Neural cell (in vitro differentiated cells): Measurements from ENCODE around the gene RHOC. TPM values are rescaled to one million over a fixed set of nuclear protein-coding genes. Genes with fewer than 3 reads are reported as not detected.

Experiments
- H2AFZ ChIP-seq: fragments of 200-600, 300-800 bp; sonication (generic), shearing (Covaris generic); 2 replicates; pipeline ENCODE4 v1.6.0; 2014; ENCODE audit warnings: low read depth, mild to moderate bottlenecking, antibody characterized with exemption, low read length, moderate library complexity
- H3F3A ChIP-seq: fragments of 200-600 bp; shearing (Covaris generic); 2 replicates; pipeline ENCODE4 v1.6.1; 2016; ENCODE audit warnings: mild to moderate bottlenecking, moderate library complexity, mixed read lengths, antibody characterized with exemption, low read length; ENCODE audit not compliant: insufficient read depth, poor library complexity, severe bottlenecking
- H3K27ac ChIP-seq: fragments of 200-600, 300-800 bp; sonication (generic), shearing (Covaris generic); 2 replicates; pipeline ENCODE4 v1.5.1; 2014; ENCODE audit warnings: mild to moderate bottlenecking, low read length, moderate library complexity
- H3K27me3 ChIP-seq: fragments of 300-800, 200-600 bp; sonication (generic), shearing (Covaris generic); 2 replicates; pipeline ENCODE4 v1.6.0; 2014; ENCODE audit warnings: mild to moderate bottlenecking, low read depth, low read length, moderate library complexity; ENCODE audit not compliant: insufficient read depth
- H3K36me3 ChIP-seq: fragments of 300-800, 200-600 bp; sonication (generic), shearing (Covaris generic); 2 replicates; pipeline ENCODE4 v1.5.1; 2014; ENCODE audit warnings: mild to moderate bottlenecking, antibody characterized with exemption, low read length, moderate library complexity; ENCODE audit not compliant: insufficient read depth
- H3K4me2 ChIP-seq: fragments of 300-800, 200-600 bp; sonication (generic), shearing (Covaris generic); 2 replicates; pipeline ENCODE4 v1.6.0; 2014; ENCODE audit warnings: mild to moderate bottlenecking, low read length
- H3K4me3 ChIP-seq: fragments of 300-800, 200-600 bp; sonication (generic), shearing (Covaris generic); 2 replicates; pipeline ENCODE4 v1.5.1; 2014; ENCODE audit warnings: mild to moderate bottlenecking, low read length, moderate library complexity
- H3K79me2 ChIP-seq: fragments of 200-600 bp; shearing (Covaris generic); replicated peaks from 2 replicates; pipeline ENCODE4 v1.6.0; 2014; ENCODE audit warnings: mild to moderate bottlenecking, low read length, moderate library complexity; ENCODE audit not compliant: insufficient read depth
- H3K9ac ChIP-seq: fragments of 300-800, 200-600 bp; sonication (generic), shearing (Covaris generic); 2 replicates; pipeline ENCODE4 v1.6.1; 2016; ENCODE audit warnings: mild to moderate bottlenecking, low read length, mixed read lengths
- H3K9me2 ChIP-seq: fragments of 200-600 bp; shearing (Covaris generic); 2 replicates; pipeline ENCODE4 v1.6.1; 2016; ENCODE audit warnings: mild to moderate bottlenecking, low read length, mixed read lengths; ENCODE audit not compliant: insufficient read depth
- H3K9me3 ChIP-seq: fragments of 200-600, 300-800 bp; sonication (generic), shearing (Covaris generic); 2 replicates; pipeline ENCODE4 v1.6.1; 2016; ENCODE audit warnings: mild to moderate bottlenecking, mixed run types, low read length, moderate library complexity, mixed read lengths
- H4K20me1 ChIP-seq: fragments of 200-600 bp; shearing (Covaris generic); 2 replicates; pipeline ENCODE4 v1.6.1; 2016; ENCODE audit warnings: mild to moderate bottlenecking, mixed run types; ENCODE audit not compliant: insufficient read depth
- CTCF ChIP-seq: fragments of 450-650 bp; IDR thresholded peaks from 2 replicates; pipeline ENCODE4 v1.5.1; 2014; ENCODE audit warnings: antibody characterized with exemption, mild to moderate bottlenecking, moderate library complexity; ENCODE audit not compliant: poor library complexity, severe bottlenecking
- EP300 ChIP-seq: fragments of 450-650 bp; conservative IDR thresholded peaks from 2 replicates; pipeline ENCODE4 v1.6.1; 2014; ENCODE audit warnings: antibody characterized with exemption, mild to moderate bottlenecking, moderate library complexity; ENCODE audit not compliant: poor library complexity, severe bottlenecking
- EZH2 ChIP-seq: fragments of 200-600, 300-800 bp; shearing (Covaris generic), sonication (generic); IDR thresholded peaks from 2 replicates; pipeline ENCODE4 v1.6.1; 2014; ENCODE audit warnings: antibody characterized with exemption, low read length, borderline replicate concordance, mild to moderate bottlenecking; ENCODE audit not compliant: insufficient read depth, poor library complexity, severe bottlenecking
- MXI1 ChIP-seq: fragments of 450-650 bp; conservative IDR thresholded peaks from 2 replicates; pipeline ENCODE4 v1.6.1; 2014; ENCODE audit warnings: antibody characterized with exemption, mild to moderate bottlenecking; ENCODE audit not compliant: poor library complexity, severe bottlenecking
- POLR2AphosphoS5 ChIP-seq: IDR thresholded peaks from 2 replicates; pipeline ENCODE4 v1.6.1; 2012
- RAD21 ChIP-seq: fragments of 450-650 bp; conservative IDR thresholded peaks from 2 replicates; pipeline ENCODE4 v1.6.1; 2014; ENCODE audit warnings: antibody characterized with exemption, mild to moderate bottlenecking, moderate library complexity
- REST ChIP-seq: IDR thresholded peaks from 2 replicates; pipeline ENCODE4 v1.6.1; 2012; ENCODE audit warnings: borderline replicate concordance
- SMC3 ChIP-seq: fragments of 450-650 bp; conservative IDR thresholded peaks from 2 replicates; pipeline ENCODE4 v1.6.1; 2014; ENCODE audit warnings: antibody characterized with exemption, mild to moderate bottlenecking, moderate library complexity; ENCODE audit not compliant: poor library complexity
- TAF1 ChIP-seq: IDR thresholded peaks from 2 replicates; pipeline ENCODE4 v1.6.1; 2012; ENCODE audit warnings: low read depth
- polyA plus RNA-seq: library from polyadenylated mRNA; depleted of rRNA; stranded (reverse); fragments of >200 nt; gene quantifications from 2 replicates; pipeline ENCODE4 v1.2.3, GENCODE V29; 2014

The RHOC gene
- polyA plus RNA-seq, 1 donor from 2014 or later = 5.0 TPM

- Histone ChIP-seq H3K27me3 (no peaks in the 10 kb centered on the region), H3K9me3 (no peaks in the 10 kb centered on the region), H3K79me2 (no peaks in the 10 kb centered on the region), H3K4me3 (no peak overlapping the region), H3K36me3 (no peaks in the 10 kb centered on the region), H3K9me2 (no peaks in the 10 kb centered on the region), H3F3A (no peaks in the 10 kb centered on the region), H3K27ac (no peak overlapping the region), H3K9ac (no peak overlapping the region), H3K4me2 (no peak overlapping the region), H4K20me1 (no peaks in the 10 kb centered on the region), H2AFZ (no peak overlapping the region)
- TF ChIP-seq EP300 (no peak), CTCF (no peak), TAF1 (no peak), RAD21 (no peak), REST (no peak), EZH2 (no peak)
Measured at GRCh38 chr1:112687785-112688496, 19.0 kb downstream of the RHOC start.

- TF ChIP-seq MXI1 (no peak), EZH2 (no peak)
- Histone ChIP-seq H3F3A (no peaks in the 10 kb centered on the region), H3K9me2 (no peaks in the 10 kb centered on the region), H2AFZ (no peak overlapping the region), H3K4me2 (no peak overlapping the region), H3K79me2 (no peaks in the 10 kb centered on the region), H3K9ac (no peak overlapping the region), H3K9me3 (no peaks in the 10 kb centered on the region), H3K27me3 (no peaks in the 10 kb centered on the region), H4K20me1 (no peaks in the 10 kb centered on the region), H3K4me3 (no peak overlapping the region), H3K36me3 (no peaks in the 10 kb centered on the region), H3K27ac (no peak overlapping the region)
Measured at GRCh38 chr1:112687361-112687760, 19.6 kb downstream of the RHOC start.

- Histone ChIP-seq H4K20me1 (no peaks in the 10 kb centered on the region), H3F3A (no peaks in the 10 kb centered on the region), H3K27ac (no peak overlapping the region), H3K9me3 (no peaks in the 10 kb centered on the region), H3K27me3 (no peaks in the 10 kb centered on the region), H3K4me2 (no peak overlapping the region), H3K36me3 (no peaks in the 10 kb centered on the region), H3K79me2 (no peaks in the 10 kb centered on the region), H2AFZ (no peak overlapping the region), H3K9ac (no peak overlapping the region), H3K9me2 (no peaks in the 10 kb centered on the region), H3K4me3 (no peak overlapping the region)
- TF ChIP-seq POLR2AphosphoS5 (no peak), EZH2 (no peak), CTCF (no peak), SMC3 (no peak), REST (no peak), EP300 (no peak), MXI1 (no peak), TAF1 (no peak), RAD21 (no peak)
Measured at GRCh38 chr1:112686835-112687234, 20.1 kb downstream of the RHOC start.
